Dermis microvascular lymphatic vessel endothelial cell (primary cell): Measurements from ENCODE around the gene TARBP1. TPM values are rescaled to one million over a fixed set of nuclear protein-coding genes. Genes with fewer than 3 reads are reported as not detected.

Experiments used
- DNase-seq, 2 donors: peaks; one replicate each; pipeline versions ENCODE4 v3.0.0 to v3.0.0-alpha.2; 2010; ENCODE audit warnings: low read depth in 2 of 2
- total RNA-seq: library from RNA; depleted of rRNA; stranded (reverse); fragments of >200 nt; gene quantifications from 2 replicates; pipeline ENCODE4 v1.2.1, GENCODE V29; 2014

The TARBP1 gene
- total RNA-seq, 1 donor from 2014 or later: 14.4 TPM

DNA sequence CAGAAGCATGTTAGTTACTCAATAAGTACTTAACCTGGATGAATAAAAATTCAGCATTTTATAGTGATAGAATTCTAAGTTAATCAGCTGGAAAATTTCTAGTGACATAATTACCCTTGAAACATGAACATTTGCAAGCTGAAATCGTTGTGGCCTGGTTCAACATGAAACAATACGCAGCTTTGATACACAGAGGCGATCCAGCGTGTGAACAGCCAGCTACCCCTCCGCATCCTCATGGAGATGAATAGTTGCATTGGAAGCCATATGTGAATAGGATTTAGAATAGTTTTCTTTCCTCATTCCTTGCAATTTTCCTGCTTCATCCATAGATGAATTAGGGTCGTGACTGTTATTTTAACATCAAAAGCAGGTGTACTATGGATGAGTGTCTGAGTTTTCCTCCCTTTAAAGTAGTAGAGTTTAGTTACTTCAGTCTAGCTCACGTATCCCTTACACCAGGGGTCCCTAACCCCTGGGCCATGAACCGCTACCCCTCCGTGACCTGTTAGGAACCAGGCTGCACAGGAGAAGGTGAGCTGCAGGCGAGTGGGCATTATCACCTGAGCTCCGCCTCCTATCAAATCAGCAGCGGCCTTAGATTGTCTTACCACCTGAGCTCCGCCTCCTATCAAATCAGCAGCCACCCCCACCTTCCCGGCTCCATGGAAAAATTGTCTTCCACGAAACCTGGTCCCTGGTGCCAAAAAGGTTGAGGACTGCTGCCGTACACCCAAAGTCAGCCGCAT is 6.2 kb upstream of the TARBP1 start:
- DNase-seq: no peak

DNA sequence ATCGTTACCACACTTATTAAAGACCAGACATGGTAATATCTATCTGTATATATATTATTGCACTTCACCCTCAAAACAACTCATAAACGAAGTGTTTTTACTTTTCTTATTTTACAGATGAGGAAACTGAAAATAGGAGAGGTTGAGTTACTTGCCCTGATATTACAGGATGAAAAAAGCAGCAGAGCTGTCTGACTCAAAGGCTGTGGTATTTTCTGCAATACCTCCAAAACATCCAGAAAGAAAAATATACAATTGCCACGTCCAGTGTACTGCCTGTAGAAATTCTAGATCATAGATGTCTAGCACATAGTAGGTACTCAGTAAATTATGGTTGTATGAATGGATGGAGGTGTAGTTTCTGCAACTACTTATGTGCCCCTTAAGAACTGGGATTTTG is 5.2 kb upstream of the TARBP1 start:
- DNase-seq: no peak

DNA sequence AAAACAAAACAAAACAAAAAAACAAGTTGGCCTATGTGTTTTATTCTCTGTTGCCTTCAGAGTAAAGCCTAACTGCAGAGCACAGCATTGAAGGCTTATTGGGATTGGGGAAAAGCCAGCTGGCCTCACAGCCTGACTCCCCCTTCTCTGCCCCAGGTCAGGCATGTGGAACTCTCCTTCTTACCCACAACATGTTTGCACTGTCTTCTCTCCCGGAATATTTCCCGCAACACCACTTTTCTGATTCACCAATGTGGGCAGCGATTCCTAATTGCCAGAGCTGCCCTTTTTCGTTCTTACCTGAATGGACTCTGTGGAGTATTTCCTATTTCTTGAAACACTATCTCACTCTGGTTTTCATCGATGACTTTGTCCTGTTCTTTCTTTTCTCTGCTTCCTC is 2.8 kb upstream of the TARBP1 start:
- DNase-seq: no peak

- no peak for DNase-seq
Observed at GRCh38 chr1:234479866-234480265, 887 bp upstream of the TARBP1 start.

DNA sequence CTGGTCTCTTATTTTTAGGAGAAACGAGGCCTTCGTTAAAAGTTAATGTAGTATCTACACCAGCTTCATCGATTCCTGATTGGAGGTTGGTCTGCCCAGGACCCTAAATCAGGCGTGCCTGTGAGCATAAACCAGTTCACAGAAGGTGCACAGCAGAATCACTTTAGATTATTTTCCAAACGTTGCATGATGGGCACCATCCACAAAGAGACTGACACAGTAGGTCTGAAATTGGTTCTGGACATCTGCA is 256 bp upstream of the TARBP1 start:
- no peak for DNase-seq

DNA sequence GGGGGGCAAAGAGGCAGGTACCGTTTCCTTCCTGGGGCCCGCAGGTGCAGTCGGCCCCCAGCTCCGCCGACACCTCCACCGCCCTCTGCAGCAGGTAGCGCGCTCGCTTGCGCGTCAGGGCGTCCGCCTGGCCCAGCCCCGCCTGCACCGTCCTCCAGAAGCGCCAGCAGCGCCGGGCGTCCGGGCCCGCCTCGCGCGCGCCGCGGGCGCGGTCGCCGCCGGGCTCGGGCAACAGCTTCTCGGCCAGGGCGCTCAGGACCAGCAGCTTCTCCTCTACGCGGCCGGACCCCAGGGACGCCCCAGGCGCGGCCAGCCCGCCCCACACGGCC is 863 bp downstream of the TARBP1 start:
- peak in 1 of 2 donors; percentile 61 for DNase-seq

GRCh38 chr1:234477386-234478151 is 1.4 kb downstream of the TARBP1 start:
- no peak for DNase-seq

- DNase-seq: no peak
Observed at GRCh38 chr1:234476172-234476571, 2.8 kb downstream of the TARBP1 start.

DNA sequence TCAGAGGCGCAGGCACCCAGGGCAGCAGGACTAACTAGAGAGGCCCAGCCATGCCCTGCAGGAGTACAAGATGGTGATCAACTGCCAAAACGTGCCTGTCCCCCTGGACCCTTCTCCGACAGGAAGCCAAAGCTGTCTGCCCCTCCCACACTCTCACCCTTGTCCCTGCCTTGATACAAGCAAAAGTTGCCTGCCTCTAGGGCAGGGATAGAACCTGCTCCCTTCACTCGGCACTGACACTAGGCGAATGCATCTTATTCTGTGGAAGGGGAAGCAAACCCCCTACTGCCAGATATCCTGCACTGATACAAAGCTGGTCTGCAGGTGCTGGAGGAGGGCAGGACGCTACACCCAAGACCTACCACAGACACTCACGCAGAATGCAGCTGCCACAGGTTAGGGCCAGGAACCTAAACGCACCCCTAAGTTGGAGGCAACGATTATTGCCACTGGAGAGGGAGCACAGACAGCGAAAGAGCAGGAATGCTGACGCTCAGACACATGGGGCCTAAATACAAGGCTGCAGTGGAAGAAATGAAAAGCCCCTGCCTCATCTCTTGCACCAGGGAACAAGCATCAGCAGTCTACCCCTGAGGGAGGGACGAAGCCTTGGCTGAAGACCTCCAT is 3.7 kb downstream of the TARBP1 start:
- DNase-seq: no peak

DNA sequence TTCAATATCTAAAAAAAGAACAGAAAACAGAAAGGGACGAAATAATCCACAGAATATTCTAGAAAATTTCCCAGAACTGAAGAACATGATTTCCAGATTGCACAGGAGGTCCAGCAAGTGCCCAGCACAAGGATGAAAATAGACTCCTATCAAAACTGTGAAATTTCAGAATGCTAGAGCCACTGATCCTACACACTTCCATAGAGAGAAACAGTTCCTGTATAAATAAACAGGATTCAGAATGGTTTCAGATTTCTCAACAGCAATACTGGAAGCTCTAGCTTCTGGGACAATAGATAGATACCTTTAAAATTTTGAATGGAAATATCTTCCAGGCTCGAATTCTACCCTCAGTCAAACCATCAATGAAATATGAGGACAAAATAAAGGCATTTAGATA is 4.6 kb downstream of the TARBP1 start:
- DNase-seq: no peak

GRCh38 chr1:234473118-234473517 is 5.9 kb downstream of the TARBP1 start:
- DNase-seq: peak in 1 of 2 donors; percentile 70

- no peak for DNase-seq
Observed at GRCh38 chr1:234469376-234469775, 9.6 kb downstream of the TARBP1 start.

- DNase-seq: no peak
Observed at GRCh38 chr1:234468580-234468979, 10.4 kb downstream of the TARBP1 start.

DNA sequence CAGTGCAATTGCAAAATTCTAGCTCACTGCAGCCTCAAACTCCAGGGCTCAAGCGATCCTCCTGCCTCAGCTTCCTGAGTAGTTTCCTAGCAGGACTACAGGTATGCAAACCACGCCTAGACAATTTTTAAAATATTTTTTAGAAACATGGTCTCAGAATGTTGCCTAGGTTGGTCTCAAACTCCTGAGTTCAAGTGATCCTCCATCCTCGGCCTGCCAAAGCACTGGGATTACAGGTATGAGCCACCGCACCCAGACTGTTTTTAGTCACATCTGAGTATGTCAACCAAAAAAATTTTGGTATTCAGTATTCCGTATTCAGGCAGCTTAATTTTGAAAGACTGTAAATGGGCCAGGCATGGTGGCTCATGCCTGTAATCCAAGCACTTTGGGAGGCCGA is 11.2 kb downstream of the TARBP1 start:
- no peak for DNase-seq

DNA sequence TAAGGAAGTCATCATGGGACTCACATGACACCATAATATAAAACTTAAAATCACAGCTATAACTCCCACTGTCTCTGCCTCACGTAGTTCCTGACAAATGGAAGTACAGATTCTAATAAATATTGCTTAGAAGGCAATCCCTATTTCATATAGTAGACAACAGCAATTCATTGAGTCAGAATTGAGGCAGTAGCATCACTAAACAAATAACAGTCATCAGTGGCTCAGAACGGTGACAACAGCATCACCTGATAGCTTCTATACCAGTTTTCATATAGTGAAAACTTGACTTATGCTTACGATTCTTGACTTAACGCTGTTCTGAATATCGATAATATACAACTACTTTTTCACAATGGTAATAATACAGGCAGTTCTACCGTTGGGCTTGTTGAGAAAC is 12.0 kb downstream of the TARBP1 start:
- DNase-seq: no peak

DNA sequence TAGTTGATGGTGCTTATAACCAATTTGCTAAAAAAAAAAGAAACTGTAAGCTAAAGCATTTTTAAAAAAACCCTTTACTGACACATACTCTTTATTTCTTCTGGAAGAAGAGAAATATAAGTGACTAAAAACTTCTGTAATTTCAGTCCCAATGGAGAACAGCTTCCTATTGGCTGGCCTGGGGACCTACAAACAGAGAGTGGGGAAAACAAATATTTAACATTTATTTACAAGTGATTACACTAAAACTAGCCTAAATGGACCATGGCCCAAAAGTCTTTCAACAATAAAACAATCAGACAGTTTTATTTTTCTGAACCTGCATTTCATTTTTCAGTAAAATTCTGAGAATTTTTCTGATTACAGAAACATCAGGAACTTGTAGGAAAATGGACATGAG is 15.2 kb downstream of the TARBP1 start:
- no peak for DNase-seq

DNA sequence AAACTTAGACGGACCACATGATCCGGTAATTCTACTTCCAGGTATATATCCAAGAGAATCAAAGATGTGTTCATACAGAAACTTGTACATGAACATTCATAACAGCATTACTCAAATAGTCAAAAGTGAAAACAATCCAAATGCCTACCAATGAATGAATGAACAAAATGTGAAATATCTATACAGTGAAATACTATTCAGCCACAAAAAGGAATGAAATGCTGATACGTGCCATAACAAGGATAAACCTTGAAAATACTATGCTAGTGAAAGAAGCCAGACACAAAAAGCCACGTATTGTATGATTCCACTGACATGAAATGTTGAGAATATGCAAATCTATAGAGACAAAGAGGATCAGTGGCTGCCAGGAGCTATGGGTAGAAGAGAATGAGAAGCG is 18.3 kb downstream of the TARBP1 start:
- DNase-seq: no peak

GRCh38 chr1:234458352-234459017 is 20.5 kb downstream of the TARBP1 start:
- DNase-seq: no peak

DNA sequence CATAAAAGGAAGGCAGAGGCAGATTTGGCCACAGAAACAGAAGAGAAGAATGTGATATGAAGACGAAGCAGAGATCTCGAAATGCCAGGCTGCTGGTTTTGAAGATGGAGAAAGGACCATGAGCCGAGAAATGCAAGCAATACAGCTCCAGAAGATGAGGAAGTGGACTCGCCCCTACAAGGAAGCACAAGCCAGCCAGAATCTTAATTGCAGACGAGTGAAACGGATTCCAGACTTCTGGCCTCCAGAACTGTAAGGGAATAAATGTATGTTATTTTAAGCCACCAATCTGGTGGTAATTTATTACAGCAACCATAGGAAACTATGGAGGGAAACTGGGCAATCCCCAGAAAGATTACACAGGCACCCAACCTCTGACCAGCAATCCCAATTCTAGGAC is 24.1 kb downstream of the TARBP1 start:
- no peak for DNase-seq

DNA sequence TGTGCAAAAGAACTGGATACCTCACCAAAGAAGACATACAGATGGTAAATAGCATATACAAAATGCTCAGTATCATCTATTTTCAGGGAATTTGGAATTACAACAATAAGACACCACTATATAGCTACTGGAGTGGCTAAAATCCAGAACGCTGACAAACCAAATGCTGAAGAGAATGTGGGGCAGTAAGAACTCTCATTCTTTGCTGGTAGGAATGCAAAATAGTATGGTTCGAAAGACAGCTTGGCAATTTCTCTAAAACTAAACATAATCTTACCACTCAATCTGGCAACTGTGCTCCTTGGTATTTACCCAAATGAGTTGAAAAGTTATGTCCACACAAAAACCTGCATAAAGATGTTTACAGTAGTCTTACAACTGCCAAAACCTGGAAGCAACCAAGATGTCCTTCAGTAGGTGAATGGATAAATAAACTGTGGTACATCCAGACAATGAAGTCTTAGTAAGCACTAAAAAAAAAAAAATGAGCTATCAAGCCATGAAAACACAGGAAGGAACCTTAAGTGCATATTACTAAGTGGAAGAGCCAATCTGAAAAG is 26.5 kb downstream of the TARBP1 start:
- no peak for DNase-seq

DNA sequence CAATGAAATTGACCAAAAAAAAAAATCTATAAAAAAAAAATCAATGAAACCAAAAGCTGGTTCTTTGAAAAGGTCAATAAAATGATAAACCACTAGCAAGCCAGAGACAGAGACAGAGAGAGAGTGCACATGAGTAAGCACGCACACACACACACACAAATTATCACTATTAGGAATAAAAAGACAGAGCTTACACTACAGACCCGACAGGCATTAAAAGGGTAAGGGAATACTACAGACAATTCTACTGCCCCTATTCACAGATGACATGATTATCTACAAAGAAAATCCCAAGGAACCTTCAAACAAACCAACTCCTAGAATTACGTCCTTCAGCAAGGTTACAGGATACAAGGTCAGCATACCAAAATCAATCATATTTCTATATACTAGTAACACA is 38.6 kb downstream of the TARBP1 start:
- no peak for DNase-seq

- DNase-seq: no peak
Observed at GRCh38 chr1:234438579-234438978, 40.4 kb downstream of the TARBP1 start.
